H1 (cell line): ENCODE measurements around the gene LIPG. TPM values are rescaled to one million over a fixed set of nuclear protein-coding genes. Genes with fewer than 3 reads are reported as not detected.

ENCODE experiments used
- CTCF ChIA-PET: fragments of 300-600 bp; sonication (Branson Sonifier 250); formaldehyde crosslinking; loops from one replicate; lab custom pipeline; 2021; ENCODE audit not compliant: partially characterized antibody; lab: Charles Lee
- POLR2A ChIA-PET: fragments of 300-600 bp; sonication (Branson Sonifier 250); formaldehyde crosslinking; loops from one replicate; lab custom pipeline; 2021; ENCODE audit warnings: inconsistent platforms; ENCODE audit not compliant: partially characterized antibody; lab: Charles Lee
- DNase-seq, 2 experiments: peaks; one replicate each; pipeline versions ENCODE4 v3.0.0 to v3.0.0-alpha.2; 2010 to 2022; ENCODE audit warnings: low spot score in 2 of 2, low read depth in 1 of 2, mixed read lengths in 1 of 2
- FAIRE-seq: peaks from 2 replicates; lab custom pipeline; 2011; peaks lifted over from hg19 to GRCh38; lab: Jason Lieb, UNC
- H2AFZ ChIP-seq: 2 replicates; pipeline ENCODE4 v1.8.1; 2012; ENCODE audit warnings: low read length, inconsistent platforms
- H2AK5ac ChIP-seq: 2 replicates; pipeline ENCODE4 v1.6.1; 2013; ENCODE audit warnings: low read depth, low read length
- H2BK120ac ChIP-seq: replicated peaks from 2 replicates; pipeline ENCODE3; 2013; ENCODE audit warnings: low read depth, low read length, inconsistent platforms
- H2BK12ac ChIP-seq: 2 replicates; pipeline ENCODE4 v1.6.1; 2013; ENCODE audit warnings: low read depth, low read length
- H2BK15ac ChIP-seq: 2 replicates; pipeline ENCODE4 v1.6.1; 2013; ENCODE audit warnings: low read length
- H2BK20ac ChIP-seq: 2 replicates; pipeline ENCODE4 v1.6.1; 2013; ENCODE audit warnings: low read length
- H2BK5ac ChIP-seq: 2 replicates; pipeline ENCODE4 v1.6.1; 2013; ENCODE audit warnings: low read depth, low read length
- H3K14ac ChIP-seq: 2 replicates; pipeline ENCODE4 v1.6.1; 2013; ENCODE audit warnings: inconsistent platforms; ENCODE audit not compliant: insufficient read length
- H3K18ac ChIP-seq: 2 replicates; pipeline ENCODE4 v1.6.1; 2013; ENCODE audit warnings: low read length; ENCODE audit errors: extremely low read depth
- H3K23ac ChIP-seq: 2 replicates; pipeline ENCODE4 v1.6.1; 2013; ENCODE audit warnings: inconsistent platforms; ENCODE audit not compliant: insufficient read length
- H3K23me2 ChIP-seq: 2 replicates; pipeline ENCODE4 v1.6.1; 2013; ENCODE audit warnings: low read depth, low read length
- H3K27ac ChIP-seq: 2 replicates; pipeline ENCODE4 v1.6.1; 2011; ENCODE audit warnings: low read depth, low read length, inconsistent platforms
- H3K27me3 ChIP-seq, 4 experiments: replicated peaks in 1 of 4; 1 replicate in 1 of 4; 2 replicates in 3 of 4; pipeline versions ENCODE4 v1.6.1 to v1.8.1; 2011 to 2013; ENCODE audit warnings: low read length in 3 of 4, mild to moderate bottlenecking in 3 of 4, inconsistent platforms in 2 of 4, mixed read lengths in 2 of 4, moderate library complexity in 1 of 4; ENCODE audit not compliant: control insufficient read depth in 3 of 4, insufficient read depth in 3 of 4; ENCODE audit errors: extremely low read depth in 1 of 4
- H3K36me3 ChIP-seq, 4 experiments: 2 replicates each; pipeline versions ENCODE4 v1.6.1 to v1.8.1; 2011 to 2013; ENCODE audit warnings: mild to moderate bottlenecking in 4 of 4, low read length in 3 of 4, moderate library complexity in 2 of 4, control low read depth in 1 of 4, inconsistent platforms in 1 of 4; ENCODE audit not compliant: insufficient read depth in 4 of 4, control insufficient read depth in 2 of 4
- H3K4ac ChIP-seq: replicated peaks from 2 replicates; pipeline ENCODE3; 2013; ENCODE audit warnings: low read length, low read depth, mixed read lengths, inconsistent platforms; ENCODE audit not compliant: insufficient read length
- H3K4me1 ChIP-seq, 4 experiments: replicated peaks in 1 of 4; 1 replicate in 1 of 4; 2 replicates in 3 of 4; pipeline versions ENCODE4 v1.6.1 to v1.8.1; 2011 to 2013; ENCODE audit warnings: low read length in 3 of 4, inconsistent platforms in 2 of 4, mixed read lengths in 1 of 4; ENCODE audit not compliant: insufficient read depth in 4 of 4, control insufficient read depth in 3 of 4
- H3K4me2 ChIP-seq, 2 experiments: 2 replicates each; pipeline versions ENCODE4 v1.6.1 to v1.8.1; 2011 to 2013; ENCODE audit warnings: low read depth in 2 of 2, low read length in 2 of 2, control low read depth in 1 of 2, inconsistent platforms in 1 of 2, mild to moderate bottlenecking in 1 of 2; ENCODE audit not compliant: insufficient read depth in 1 of 2
- H3K4me3 ChIP-seq, 4 experiments: fragments of 200-600, 300-600 bp in 1 of 4; sonication (generic), shearing (Covaris generic), sonication (Bioruptor Twin) in 1 of 4; 2 replicates each; pipeline versions ENCODE4 v1.5.1 to v1.8.1; 2011 to 2016; ENCODE audit warnings: low read length in 4 of 4, low read depth in 3 of 4, control low read depth in 2 of 4, inconsistent platforms in 2 of 4, mild to moderate bottlenecking in 2 of 4, mixed read lengths in 1 of 4, moderate library complexity in 1 of 4; ENCODE audit not compliant: insufficient read depth in 2 of 4; ENCODE audit errors: extremely low read depth in 1 of 4
- H3K56ac ChIP-seq: replicated peaks from 2 replicates; pipeline ENCODE3; 2013; ENCODE audit warnings: low read depth, mild to moderate bottlenecking, mixed read lengths, low read length, inconsistent platforms; ENCODE audit not compliant: insufficient read length
- H3K79me1 ChIP-seq: 2 replicates; pipeline ENCODE4 v1.6.1; 2013; ENCODE audit warnings: low read depth, low read length, control low read depth
- H3K79me2 ChIP-seq, 2 experiments: 2 replicates each; pipeline versions ENCODE4 v1.6.1 to v1.8.1; 2012 to 2013; ENCODE audit warnings: low read length in 2 of 2, mild to moderate bottlenecking in 2 of 2, inconsistent platforms in 1 of 2; ENCODE audit not compliant: insufficient read depth in 2 of 2, control insufficient read depth in 1 of 2
- H3K9ac ChIP-seq, 4 experiments: replicated peaks in 1 of 4; 1 replicate in 1 of 4; 2 replicates in 3 of 4; pipeline versions ENCODE4 v1.6.1 to v1.8.1; 2011 to 2013; ENCODE audit warnings: low read depth in 3 of 4, low read length in 3 of 4, control low read depth in 2 of 4, mild to moderate bottlenecking in 2 of 4, moderate library complexity in 2 of 4, inconsistent platforms in 1 of 4; ENCODE audit errors: extremely low read depth in 1 of 4
- H3K9me3 ChIP-seq, 2 experiments: 2 replicates each; pipeline versions ENCODE4 v1.6.1 to v1.8.1; 2012 to 2013; ENCODE audit warnings: mild to moderate bottlenecking in 2 of 2, moderate library complexity in 2 of 2, control low read depth in 1 of 2, inconsistent platforms in 1 of 2, low read depth in 1 of 2, low read length in 1 of 2, mixed read lengths in 1 of 2; ENCODE audit not compliant: insufficient read depth in 2 of 2
- H4K20me1 ChIP-seq, 2 experiments: replicated peaks in 1 of 2; 2 replicates each; pipeline versions ENCODE3 to v1.8.1; 2011 to 2013; ENCODE audit warnings: inconsistent platforms in 2 of 2, low read length in 2 of 2, mild to moderate bottlenecking in 1 of 2; ENCODE audit not compliant: insufficient read depth in 2 of 2, control insufficient read depth in 1 of 2
- H4K5ac ChIP-seq: 2 replicates; pipeline ENCODE4 v1.6.1; 2013; ENCODE audit warnings: low read length, low read depth, mixed read lengths, inconsistent platforms; ENCODE audit not compliant: insufficient read length
- H4K8ac ChIP-seq: 2 replicates; pipeline ENCODE4 v1.8.0; 2013; ENCODE audit warnings: mild to moderate bottlenecking, moderate library complexity, low read length, inconsistent platforms; ENCODE audit not compliant: insufficient read depth; ENCODE audit errors: extremely low read depth
- H4K91ac ChIP-seq: replicated peaks from 2 replicates; pipeline ENCODE3; 2013; ENCODE audit warnings: low read length, mixed read lengths, inconsistent platforms; ENCODE audit not compliant: insufficient read length
- CBX8 ChIP-seq: fragments of 300-800, 300-1000 bp; sonication (generic); IDR thresholded peaks from 2 replicates; pipeline ENCODE4 v1.7.1; 2016; ENCODE audit warnings: low read depth, low read length, borderline replicate concordance
- SAP30 ChIP-seq: fragments of 300-600 bp; sonication (generic); IDR thresholded peaks from 2 replicates; pipeline ENCODE4 v1.7.1; 2012; ENCODE audit warnings: low read length, moderate library complexity, mild to moderate bottlenecking, inconsistent platforms; ENCODE audit not compliant: insufficient read depth, insufficient replicate concordance
- WGBS, 2 experiments: shearing (Covaris generic) in 1 of 2; methylation state at CpG; one replicate each; pipeline versions ENCODE4 v1.1.6 to v1.1.7; 2013 to 2015; ENCODE audit warnings: low lambda C conversion rate in 2 of 2, mixed read lengths in 2 of 2, inconsistent platforms in 1 of 2, low coverage in 1 of 2, missing lambda C conversion rate in 1 of 2; ENCODE audit not compliant: insufficient replicate concordance in 2 of 2, insufficient coverage in 1 of 2, insufficient read length in 1 of 2; ENCODE audit errors: extremely low coverage in 1 of 2, missing lambda C conversion rate in 1 of 2; 5-methylcytosine and 5-hydroxymethylcytosine counted together
- polyA plus RNA-seq, 7 experiments: library from polyadenylated mRNA; depleted of rRNA in 3 of 7; stranded (reverse) in 5 of 7; unstranded in 2 of 7; fragments of >200 nt in 5 of 7; fragments of 200-250 nt in 2 of 7; gene quantifications; 1 replicate in 5 of 7; 2 replicates in 1 of 7; 4 replicates in 1 of 7; pipeline versions ENCODE4 v1.2.1 to v1.2.3, GENCODE V29; 2011 to 2013; ENCODE audit warnings: missing spikeins in 2 of 7, mixed read lengths in 2 of 7
- total RNA-seq: library from RNA; stranded (reverse); fragmentation: NEBNext Ultra II Directional; extraction: Animal tissue kit (Norgen Biotek cat#: 25700); gene quantifications from 2 replicates; pipeline ENCODE4 v1.2.1, GENCODE V29; 2021
- TF ChIP-seq, protein P1 (sequence below), 3 experiments: IDR thresholded peaks; 1 replicate in 2 of 3; 2 replicates in 1 of 3; pipeline versions ENCODE4 v1.5.1 to v1.6.1; 2011; ENCODE audit warnings: low read length in 3 of 3, mild to moderate bottlenecking in 3 of 3, inconsistent platforms in 2 of 3, low read depth in 1 of 3, moderate library complexity in 1 of 3; ENCODE audit not compliant: insufficient read depth in 1 of 3; ENCODE audit errors: control extremely low read depth in 1 of 3
- TF ChIP-seq, protein P2 (sequence below): IDR thresholded peaks from 2 replicates; pipeline ENCODE4 v1.6.1; 2012; ENCODE audit warnings: inconsistent platforms

The LIPG gene
- total and polyA plus RNA-seq, 2 of the 8 experiments (the other 6 are each of a cell fraction or from before 2014, with no cell fraction given), result 9.2 to 9.8 TPM

DNA sequence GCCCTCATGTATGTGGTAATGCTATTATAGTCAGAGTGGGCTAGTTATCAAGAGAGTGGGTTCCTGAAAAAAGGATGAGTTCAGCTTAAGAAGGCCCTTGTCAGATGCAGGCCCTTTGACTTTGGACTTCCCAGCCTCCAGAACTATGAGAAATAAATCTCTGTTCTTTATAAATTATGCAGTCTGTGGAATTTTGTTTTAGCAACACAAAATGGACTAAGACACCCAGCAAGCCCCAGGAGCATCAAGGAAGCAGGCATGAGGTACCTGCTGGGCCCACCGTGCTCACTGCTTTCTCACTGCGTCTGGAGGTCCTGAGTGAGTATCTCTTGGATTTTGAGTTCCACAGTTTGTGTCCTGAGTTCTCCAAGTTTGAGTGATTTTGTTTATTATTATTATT lies 35.9 kb upstream of the LIPG start:
- POLR2A ChIA-PET, result no interaction called here

More for the DNA sequence above, 35.9 kb upstream of the LIPG start:
- Histone ChIP-seq H4K20me1 (no peaks in the 10 kb centered on the region), H4K5ac (no peak overlapping the region), H3K36me3 (no peaks in the 10 kb centered on the region), H3K14ac (no peak overlapping the region), H3K9me3 (no peaks in the 10 kb centered on the region), H3K27me3 (no peaks in the 10 kb centered on the region), H2BK15ac (no peak overlapping the region), H4K8ac (no peak overlapping the region), H3K4me3 (no peak overlapping the region), H2BK20ac (no peak overlapping the region), H3K56ac (no peak overlapping the region), H3K9ac (no peak overlapping the region), H3K27ac (no peak overlapping the region), H2BK12ac (no peak overlapping the region), H3K4ac (no peak overlapping the region), H3K79me1 (no peaks in the 10 kb centered on the region), H4K91ac (no peak overlapping the region), H2AK5ac (no peak overlapping the region), H3K23me2 (no peaks in the 10 kb centered on the region), H3K4me1 (peaks cover 0 to 5% (median 1%) of the 10 kb centered on the region in 4 experiments; a peak in 2 of 7 replicates), H2AFZ (no peak overlapping the region), H3K4me2 (no peak overlapping the region), H3K18ac (no peak overlapping the region), H3K23ac (no peak overlapping the region), H3K79me2 (no peaks in the 10 kb centered on the region), H2BK5ac (no peak overlapping the region), H2BK120ac (no peak overlapping the region)
- CTCF ChIA-PET, result interaction anchor here (0.7 to 2.1 kb wide), 5 partner anchors 15 to 333 kb away, joined by 3 to 6 read pairs (median 3); no protein-coding TSS in a partner anchor
- FAIRE-seq (no peak), DNase-seq (no peak)
- TF ChIP-seq, protein P1, sequence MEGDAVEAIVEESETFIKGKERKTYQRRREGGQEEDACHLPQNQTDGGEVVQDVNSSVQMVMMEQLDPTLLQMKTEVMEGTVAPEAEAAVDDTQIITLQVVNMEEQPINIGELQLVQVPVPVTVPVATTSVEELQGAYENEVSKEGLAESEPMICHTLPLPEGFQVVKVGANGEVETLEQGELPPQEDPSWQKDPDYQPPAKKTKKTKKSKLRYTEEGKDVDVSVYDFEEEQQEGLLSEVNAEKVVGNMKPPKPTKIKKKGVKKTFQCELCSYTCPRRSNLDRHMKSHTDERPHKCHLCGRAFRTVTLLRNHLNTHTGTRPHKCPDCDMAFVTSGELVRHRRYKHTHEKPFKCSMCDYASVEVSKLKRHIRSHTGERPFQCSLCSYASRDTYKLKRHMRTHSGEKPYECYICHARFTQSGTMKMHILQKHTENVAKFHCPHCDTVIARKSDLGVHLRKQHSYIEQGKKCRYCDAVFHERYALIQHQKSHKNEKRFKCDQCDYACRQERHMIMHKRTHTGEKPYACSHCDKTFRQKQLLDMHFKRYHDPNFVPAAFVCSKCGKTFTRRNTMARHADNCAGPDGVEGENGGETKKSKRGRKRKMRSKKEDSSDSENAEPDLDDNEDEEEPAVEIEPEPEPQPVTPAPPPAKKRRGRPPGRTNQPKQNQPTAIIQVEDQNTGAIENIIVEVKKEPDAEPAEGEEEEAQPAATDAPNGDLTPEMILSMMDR (IDR thresholded peaks at IDR 0.05; ENCODE audit: control extremely low read depth in 1 of 3, insufficient read depth in 1 of 3, low read depth in 1 of 3, low read length in 3 of 3), result no peak
- TF ChIP-seq, protein P2, sequence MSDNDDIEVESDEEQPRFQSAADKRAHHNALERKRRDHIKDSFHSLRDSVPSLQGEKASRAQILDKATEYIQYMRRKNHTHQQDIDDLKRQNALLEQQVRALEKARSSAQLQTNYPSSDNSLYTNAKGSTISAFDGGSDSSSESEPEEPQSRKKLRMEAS, result no peak
- TF ChIP-seq SAP30 (no peak), CBX8 (no peak)
- WGBS, 2 experiments, result 89% methylated on average over 2 of the region's 2 CpGs; no CpG with 5 or more reads in 1 of the 2 experiments
